ENCODE results near the gene DOCK9. TPM values are rescaled to one million over a fixed set of nuclear protein-coding genes. Genes with fewer than 3 reads are reported as not detected.

DOCK9 gene
- total RNA-seq, 1 donor from 2014 or later: 339 TPM

GRCh38 chr13:99015606-99016490 lies 38.0 kb upstream of the DOCK9 start:
- H3K4me3 Mint-ChIP-seq (ENCODE audit: unreplicated experiment): no peak overlapping the region
- H3K4me1 Mint-ChIP-seq (ENCODE audit: unreplicated experiment): peaks cover 41% of the 10 kb centered on the region
- peaks cover 9% of the 10 kb centered on the region for H3K36me3 Mint-ChIP-seq (ENCODE audit: low read depth, unreplicated experiment)
- TF ChIP-seq, protein P1, sequence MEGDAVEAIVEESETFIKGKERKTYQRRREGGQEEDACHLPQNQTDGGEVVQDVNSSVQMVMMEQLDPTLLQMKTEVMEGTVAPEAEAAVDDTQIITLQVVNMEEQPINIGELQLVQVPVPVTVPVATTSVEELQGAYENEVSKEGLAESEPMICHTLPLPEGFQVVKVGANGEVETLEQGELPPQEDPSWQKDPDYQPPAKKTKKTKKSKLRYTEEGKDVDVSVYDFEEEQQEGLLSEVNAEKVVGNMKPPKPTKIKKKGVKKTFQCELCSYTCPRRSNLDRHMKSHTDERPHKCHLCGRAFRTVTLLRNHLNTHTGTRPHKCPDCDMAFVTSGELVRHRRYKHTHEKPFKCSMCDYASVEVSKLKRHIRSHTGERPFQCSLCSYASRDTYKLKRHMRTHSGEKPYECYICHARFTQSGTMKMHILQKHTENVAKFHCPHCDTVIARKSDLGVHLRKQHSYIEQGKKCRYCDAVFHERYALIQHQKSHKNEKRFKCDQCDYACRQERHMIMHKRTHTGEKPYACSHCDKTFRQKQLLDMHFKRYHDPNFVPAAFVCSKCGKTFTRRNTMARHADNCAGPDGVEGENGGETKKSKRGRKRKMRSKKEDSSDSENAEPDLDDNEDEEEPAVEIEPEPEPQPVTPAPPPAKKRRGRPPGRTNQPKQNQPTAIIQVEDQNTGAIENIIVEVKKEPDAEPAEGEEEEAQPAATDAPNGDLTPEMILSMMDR (IDR thresholded peaks at IDR 0.05; ENCODE audit: unreplicated experiment): no peak
- DNase-seq (ENCODE audit: low spot score): no peak
- peaks cover 4% of the 10 kb centered on the region for H3K27me3 Mint-ChIP-seq (ENCODE audit: unreplicated experiment)
- no peak overlapping the region for H3K27ac Mint-ChIP-seq (ENCODE audit: unreplicated experiment)
- H3K9me3 Mint-ChIP-seq (ENCODE audit: unreplicated experiment): no peaks in the 10 kb centered on the region

- peaks cover 9% of the 10 kb centered on the region for H3K36me3 Mint-ChIP-seq (ENCODE audit: low read depth, unreplicated experiment)
- H3K27me3 Mint-ChIP-seq (ENCODE audit: unreplicated experiment): peaks cover 4% of the 10 kb centered on the region
- TF ChIP-seq, protein P1 (IDR thresholded peaks at IDR 0.05; ENCODE audit: unreplicated experiment): no peak
- H3K4me1 Mint-ChIP-seq (ENCODE audit: unreplicated experiment): peaks cover 47% of the 10 kb centered on the region
- DNase-seq (ENCODE audit: low spot score): no peak
- H3K27ac Mint-ChIP-seq (ENCODE audit: unreplicated experiment): peak overlapping the region; percentile 76
- no peaks in the 10 kb centered on the region for H3K9me3 Mint-ChIP-seq (ENCODE audit: unreplicated experiment)
- no peak overlapping the region for H3K4me3 Mint-ChIP-seq (ENCODE audit: unreplicated experiment)
These were observed 36.7 kb upstream of the DOCK9 start for GRCh38 chr13:99014522-99014921.

- Mint-ChIP-seq H3K36me3 (ENCODE audit: low read depth, unreplicated experiment) (peaks cover 9% of the 10 kb centered on the region), H3K27ac (ENCODE audit: unreplicated experiment) (peak overlapping the region; percentile 23), H3K27me3 (ENCODE audit: unreplicated experiment) (peaks cover 4% of the 10 kb centered on the region), H3K4me1 (ENCODE audit: unreplicated experiment) (peaks cover 50% of the 10 kb centered on the region), H3K9me3 (ENCODE audit: unreplicated experiment) (no peaks in the 10 kb centered on the region), H3K4me3 (ENCODE audit: unreplicated experiment) (no peak overlapping the region)
- DNase-seq (ENCODE audit: low spot score): no peak
- TF ChIP-seq, protein P1 (IDR thresholded peaks at IDR 0.05; ENCODE audit: unreplicated experiment): no peak
These were observed 36.1 kb upstream of the DOCK9 start for GRCh38 chr13:99013951-99014350.

DNA sequence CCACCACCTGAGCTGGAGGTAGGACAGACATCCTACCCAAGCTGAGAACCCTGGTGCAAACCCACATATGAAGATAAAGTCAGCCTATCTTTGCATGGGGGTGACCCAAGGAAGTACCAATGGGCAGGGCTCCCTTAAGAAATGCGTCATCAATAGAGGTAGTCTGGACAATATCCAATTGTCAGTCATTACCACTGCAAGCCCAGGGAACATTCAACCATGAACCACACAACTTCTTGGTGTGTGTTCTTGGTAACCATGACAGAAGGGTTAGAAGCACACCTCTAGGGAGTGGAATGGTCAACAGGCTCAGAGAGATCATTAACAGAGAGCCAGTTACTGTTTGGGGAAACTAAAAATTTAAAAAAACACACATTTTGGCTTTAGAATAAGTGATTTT lies 34.7 kb upstream of the DOCK9 start:
- DNase-seq (ENCODE audit: low spot score): no peak
- TF ChIP-seq, protein P1 (IDR thresholded peaks at IDR 0.05; ENCODE audit: unreplicated experiment): no peak
- H3K36me3 Mint-ChIP-seq (ENCODE audit: low read depth, unreplicated experiment): peaks cover 9% of the 10 kb centered on the region

GRCh38 chr13:99009987-99010551 lies 32.2 kb upstream of the DOCK9 start:
- DNase-seq (ENCODE audit: low spot score): no peak
- no peaks in the 10 kb centered on the region for H3K9me3 Mint-ChIP-seq (ENCODE audit: unreplicated experiment)
- no peak overlapping the region for H3K27ac Mint-ChIP-seq (ENCODE audit: unreplicated experiment)
- TF ChIP-seq, protein P1 (IDR thresholded peaks at IDR 0.05; ENCODE audit: unreplicated experiment): no peak
- no peak overlapping the region for H3K4me3 Mint-ChIP-seq (ENCODE audit: unreplicated experiment)
- peaks cover 47% of the 10 kb centered on the region for H3K4me1 Mint-ChIP-seq (ENCODE audit: unreplicated experiment)
- peaks cover 9% of the 10 kb centered on the region for H3K36me3 Mint-ChIP-seq (ENCODE audit: low read depth, unreplicated experiment)
- H3K27me3 Mint-ChIP-seq (ENCODE audit: unreplicated experiment): peaks cover 4% of the 10 kb centered on the region

More for the DNA sequence above, 34.7 kb upstream of the DOCK9 start:
- peaks cover 54% of the 10 kb centered on the region for H3K4me1 Mint-ChIP-seq (ENCODE audit: unreplicated experiment)
- H3K27me3 Mint-ChIP-seq (ENCODE audit: unreplicated experiment): peaks cover 4% of the 10 kb centered on the region
- H3K4me3 Mint-ChIP-seq (ENCODE audit: unreplicated experiment): no peak overlapping the region
- H3K27ac Mint-ChIP-seq (ENCODE audit: unreplicated experiment): peak overlapping the region; percentile 52
- H3K9me3 Mint-ChIP-seq (ENCODE audit: unreplicated experiment): no peaks in the 10 kb centered on the region

Data from endothelial cell (in vitro differentiated cells).